Colonic mucosa (tissue), 4 donors: ENCODE measurements around the gene EFCAB14. TPM values are rescaled to one million over a fixed set of nuclear protein-coding genes. Genes with fewer than 3 reads are reported as not detected.
A peak's percentile ranks its signal among the peaks of the same experiment; 100 is the strongest.
"Not testable (repeated sequence)": the region's sequence is repeated elsewhere in the genome, so short reads cannot be mapped to it uniquely, and the experiment has no call there.

ENCODE experiments used
- DNase-seq: peaks from one replicate; pipeline ENCODE4 v3.0.0-alpha.2; 2020
- H3K27ac ChIP-seq: fragments of 200-600 bp; one replicate; pipeline ENCODE4 v1.8.0; 2021
- H3K27me3 ChIP-seq: fragments of 200-600 bp; one replicate; pipeline ENCODE4 v1.8.0; 2021
- H3K36me3 ChIP-seq: fragments of 200-600 bp; one replicate; pipeline ENCODE4 v1.8.0; 2021
- H3K4me1 ChIP-seq: fragments of 200-600 bp; one replicate; pipeline ENCODE4 v1.8.0; 2021; ENCODE audit warnings: mild to moderate bottlenecking
- H3K4me3 ChIP-seq: fragments of 200-600 bp; one replicate; pipeline ENCODE4 v1.8.0; 2021
- H3K9ac ChIP-seq, 2 donors: one replicate each; pipeline ENCODE4 v1.7.0; 2013; ENCODE audit warnings: control low read depth in 2 of 2, low read depth in 2 of 2, low read length in 2 of 2
- H3K9me3 ChIP-seq: fragments of 200-600 bp; one replicate; pipeline ENCODE4 v1.8.0; 2021
- intact Hi-C: fragments of 100-400 bp; cut with DNase I; formaldehyde crosslinking; loops from one replicate; pipeline ENCODE4 v1.14.1; 2022
- total RNA-seq, 2 donors: library from RNA; stranded (reverse); fragmentation: NEBNext Ultra II Directional in 1 of 2; extraction: Animal tissue kit (Norgen Biotek cat#: 25700) in 1 of 2; gene quantifications; one replicate each; pipeline ENCODE4 v1.2.1, GENCODE V29; 2021
- TF ChIP-seq, protein P1 (sequence below): fragments of 200-600 bp; IDR thresholded peaks from one replicate; pipeline ENCODE4 v1.8.0; 2022; ENCODE audit warnings: antibody characterized with exemption, mild to moderate bottlenecking
- donor health status: healthy.
- donor health status: DM: no; HTN: no; CAD: no.
- donor health status: DM: no; HTN: no; CAD: no.

The EFCAB14 gene
- total RNA-seq, 2 donors from 2014 or later: 87.4 to 114 TPM

DNA sequence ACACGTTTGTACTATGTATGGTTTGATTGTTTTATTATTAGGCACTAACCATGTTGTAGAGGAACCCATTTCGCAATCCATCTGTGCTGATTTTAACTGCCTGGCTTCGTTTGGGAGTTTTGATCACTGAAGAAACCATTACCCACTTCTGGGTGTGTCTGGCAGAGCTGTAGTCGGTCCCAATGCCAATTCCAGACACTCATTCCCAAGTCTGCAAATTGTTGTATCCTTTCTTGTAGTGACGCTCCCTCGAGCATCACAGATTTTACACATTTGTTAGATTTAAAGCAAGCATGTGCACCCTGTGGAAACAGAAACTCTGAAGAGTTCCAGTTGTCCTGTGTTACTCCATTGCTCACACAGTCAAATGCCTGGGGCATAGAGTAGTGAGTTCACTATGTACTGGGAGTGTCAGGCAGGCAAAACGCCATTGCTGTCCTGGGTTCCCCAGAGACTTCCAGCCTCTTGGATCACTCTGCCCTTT is 31.0 kb upstream of the EFCAB14 start:
- Histone ChIP-seq H3K27ac (no peak overlapping the region), H3K4me1 (no peaks in the 10 kb centered on the region), H3K36me3 (no peaks in the 10 kb centered on the region), H3K4me3 (no peak overlapping the region), H3K27me3 (no peaks in the 10 kb centered on the region), H3K9me3 (no peaks in the 10 kb centered on the region), H3K9ac (no peak overlapping the region)
- TF ChIP-seq, protein P1, sequence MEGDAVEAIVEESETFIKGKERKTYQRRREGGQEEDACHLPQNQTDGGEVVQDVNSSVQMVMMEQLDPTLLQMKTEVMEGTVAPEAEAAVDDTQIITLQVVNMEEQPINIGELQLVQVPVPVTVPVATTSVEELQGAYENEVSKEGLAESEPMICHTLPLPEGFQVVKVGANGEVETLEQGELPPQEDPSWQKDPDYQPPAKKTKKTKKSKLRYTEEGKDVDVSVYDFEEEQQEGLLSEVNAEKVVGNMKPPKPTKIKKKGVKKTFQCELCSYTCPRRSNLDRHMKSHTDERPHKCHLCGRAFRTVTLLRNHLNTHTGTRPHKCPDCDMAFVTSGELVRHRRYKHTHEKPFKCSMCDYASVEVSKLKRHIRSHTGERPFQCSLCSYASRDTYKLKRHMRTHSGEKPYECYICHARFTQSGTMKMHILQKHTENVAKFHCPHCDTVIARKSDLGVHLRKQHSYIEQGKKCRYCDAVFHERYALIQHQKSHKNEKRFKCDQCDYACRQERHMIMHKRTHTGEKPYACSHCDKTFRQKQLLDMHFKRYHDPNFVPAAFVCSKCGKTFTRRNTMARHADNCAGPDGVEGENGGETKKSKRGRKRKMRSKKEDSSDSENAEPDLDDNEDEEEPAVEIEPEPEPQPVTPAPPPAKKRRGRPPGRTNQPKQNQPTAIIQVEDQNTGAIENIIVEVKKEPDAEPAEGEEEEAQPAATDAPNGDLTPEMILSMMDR: no peak
- intact Hi-C loops: loop anchor here (10.0 kb wide), 1 partner anchor 245 kb away; no protein-coding TSS in a partner anchor
- no peak for DNase-seq

DNA sequence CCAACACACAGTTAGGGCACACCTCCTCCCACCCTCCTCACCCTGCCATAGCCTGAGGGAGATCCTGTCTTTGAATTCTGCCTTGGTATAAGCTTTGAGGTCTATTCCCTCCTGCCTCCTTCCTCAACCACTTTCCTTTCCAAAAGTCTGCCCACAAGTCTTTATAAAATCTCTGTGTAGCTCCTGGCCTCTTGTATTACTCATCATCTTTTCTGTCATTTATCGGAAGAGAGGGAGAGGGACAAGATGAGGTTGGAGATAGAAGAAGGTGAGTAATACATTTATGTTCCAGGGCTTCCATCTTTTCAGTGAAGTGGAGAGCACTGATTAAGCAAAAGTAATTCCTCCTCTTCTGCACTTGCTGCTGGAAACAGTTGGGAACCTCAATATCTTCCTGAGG is 30.5 kb upstream of the EFCAB14 start:
- TF ChIP-seq, protein P1: no peak
- no peak for DNase-seq
- Histone ChIP-seq H3K36me3 (no peaks in the 10 kb centered on the region), H3K4me1 (no peaks in the 10 kb centered on the region), H3K9me3 (no peaks in the 10 kb centered on the region), H3K9ac (no peak overlapping the region), H3K27ac (no peak overlapping the region), H3K27me3 (no peaks in the 10 kb centered on the region), H3K4me3 (no peak overlapping the region)
- intact Hi-C loops: loop anchor here (10.0 kb wide), 1 partner anchor 245 kb away; no protein-coding TSS in a partner anchor

DNA sequence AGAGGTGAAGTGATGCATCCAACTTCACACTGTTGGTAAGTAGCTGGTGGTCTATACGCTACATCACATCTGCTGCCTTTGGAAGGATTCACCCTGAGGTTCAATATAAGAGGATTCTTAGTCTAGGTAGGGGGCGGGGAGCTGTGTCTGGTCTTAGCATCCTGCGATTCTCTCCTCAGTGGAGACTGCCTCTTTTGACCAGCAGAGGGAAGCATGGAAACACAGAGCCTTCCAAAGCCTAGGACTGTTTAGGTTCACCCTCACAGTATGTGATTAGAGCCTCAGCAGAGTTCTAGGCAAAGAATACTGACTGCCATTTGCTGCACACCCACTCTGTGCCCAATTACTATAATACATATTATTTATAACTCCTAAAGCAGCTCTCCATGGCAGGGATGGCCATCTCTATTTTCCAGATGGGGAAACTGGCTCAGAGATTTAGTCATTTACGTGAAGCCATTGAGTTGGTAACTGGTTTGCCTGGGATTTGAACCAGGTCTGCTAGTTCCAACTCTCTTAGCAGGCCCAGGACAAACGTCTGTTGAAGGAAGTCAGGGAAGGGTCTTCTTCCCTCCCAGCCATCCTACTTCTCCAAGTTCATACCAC is 28.9 kb upstream of the EFCAB14 start:
- H3K4me1 ChIP-seq: no peaks in the 10 kb centered on the region
- no peak overlapping the region for H3K27ac ChIP-seq
- TF ChIP-seq, protein P1: peak; percentile 19
- H3K9ac ChIP-seq: no peak overlapping the region
- no peak overlapping the region for H3K4me3 ChIP-seq
- peak; percentile 66 for DNase-seq
- intact Hi-C loops: loop anchor here (10.0 kb wide), 1 partner anchor 247 kb away; no protein-coding TSS in a partner anchor
- no peaks in the 10 kb centered on the region for H3K27me3 ChIP-seq
- H3K36me3 ChIP-seq: no peaks in the 10 kb centered on the region
- no peaks in the 10 kb centered on the region for H3K9me3 ChIP-seq

DNA sequence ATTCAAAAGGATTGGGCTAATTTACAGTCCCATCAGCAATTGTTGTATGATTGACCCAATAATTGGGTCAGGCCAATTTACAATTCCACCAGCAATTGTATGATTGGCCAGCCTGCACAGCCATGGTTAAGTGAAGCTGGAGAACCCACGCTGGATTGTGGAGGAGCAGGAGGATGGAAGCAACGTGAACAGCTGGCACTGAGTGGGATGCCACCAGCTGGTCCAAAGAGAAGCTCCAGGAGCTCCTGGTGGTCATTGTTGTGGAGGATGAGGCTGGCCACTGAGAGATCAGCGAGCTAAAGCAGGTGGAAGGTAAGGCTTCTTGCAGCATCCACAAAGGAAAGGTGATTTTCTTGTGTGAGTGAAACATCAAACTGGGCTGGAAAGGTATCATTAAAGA is 23.2 kb upstream of the EFCAB14 start:
- H3K4me1 ChIP-seq: no peaks in the 10 kb centered on the region
- H3K9me3 ChIP-seq: no peaks in the 10 kb centered on the region
- no peak overlapping the region for H3K9ac ChIP-seq
- H3K27ac ChIP-seq: no peak overlapping the region
- intact Hi-C loops: loop anchor here (10.0 kb wide), 1 partner anchor 253 kb away; no protein-coding TSS in a partner anchor
- H3K36me3 ChIP-seq: no peaks in the 10 kb centered on the region
- H3K4me3 ChIP-seq: no peak overlapping the region
- DNase-seq: no peak
- H3K27me3 ChIP-seq: no peaks in the 10 kb centered on the region
- TF ChIP-seq, protein P1: no peak

DNA sequence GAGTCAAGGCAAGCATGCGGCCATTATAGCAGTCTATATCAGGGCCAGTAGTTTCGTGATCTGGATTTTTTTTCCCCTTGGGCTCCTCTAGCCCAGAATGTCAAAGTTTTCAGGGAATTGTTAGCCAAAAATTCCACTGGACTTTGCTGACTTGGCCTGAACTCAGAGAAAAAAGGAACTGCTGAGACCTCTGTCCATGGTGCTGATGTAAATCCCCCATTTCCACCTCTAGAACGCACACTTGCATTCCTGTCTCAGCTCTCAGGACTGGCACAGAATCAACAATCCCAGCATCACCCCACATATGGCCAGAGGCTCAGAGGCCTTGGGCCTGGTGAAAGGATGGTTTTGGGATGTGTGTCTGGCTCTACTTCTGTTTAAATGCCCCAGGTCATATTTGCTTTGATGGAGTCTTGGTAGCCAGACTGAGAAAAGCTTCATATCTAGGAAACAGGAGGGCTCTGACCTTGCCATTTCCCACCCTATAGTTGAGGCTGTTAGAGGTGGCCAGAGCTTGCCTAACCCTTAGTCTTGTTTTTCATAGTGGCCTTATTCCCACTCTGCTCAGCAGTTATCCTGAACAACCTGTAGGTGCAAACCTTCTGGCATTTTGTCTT is 16.9 kb upstream of the EFCAB14 start:
- Histone ChIP-seq H3K4me1 (no peaks in the 10 kb centered on the region), H3K27me3 (no peaks in the 10 kb centered on the region), H3K9me3 (no peaks in the 10 kb centered on the region), H3K36me3 (no peaks in the 10 kb centered on the region), H3K27ac (no peak overlapping the region), H3K4me3 (no peak overlapping the region), H3K9ac (no peak overlapping the region)
- DNase-seq: peak; percentile 45
- intact Hi-C loops: no loop called here
- TF ChIP-seq, protein P1: no peak

DNA sequence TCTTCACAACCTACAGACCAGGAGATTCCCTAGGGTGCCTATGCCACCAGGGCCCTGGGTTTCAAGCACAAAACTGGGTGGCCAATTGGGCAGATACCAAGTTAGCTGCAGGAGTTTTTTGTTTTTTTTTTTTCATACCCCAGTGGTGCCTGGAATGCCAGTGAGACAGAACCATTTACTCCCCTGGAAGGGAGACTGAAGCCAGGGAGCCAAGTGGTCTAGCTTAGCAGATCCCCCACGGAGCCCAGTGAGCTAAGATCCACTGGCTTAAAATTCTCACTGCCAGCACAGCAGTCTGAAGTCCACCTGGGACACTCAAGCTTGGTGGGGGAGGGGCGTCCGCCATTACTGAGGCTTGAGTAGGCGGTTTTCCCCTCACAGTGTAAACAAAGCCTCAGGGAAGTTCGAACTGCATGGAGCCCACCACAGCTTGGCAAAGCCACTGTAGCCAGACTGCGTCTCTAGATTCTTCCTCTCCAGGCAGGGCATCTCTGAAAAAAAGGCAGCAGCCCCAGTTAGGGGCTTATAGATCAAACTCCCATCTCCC is 9.5 kb upstream of the EFCAB14 start:
- H3K27ac ChIP-seq, H3K27me3 ChIP-seq, H3K9ac ChIP-seq, H3K4me1 ChIP-seq, H3K9me3 ChIP-seq, H3K4me3 ChIP-seq, H3K36me3 ChIP-seq, DNase-seq: not testable (repeated sequence)
- intact Hi-C loops: loop anchor here (10.0 kb wide), 1 partner anchor 284 kb away; no protein-coding TSS in a partner anchor
